H1 (cell line): ENCODE data around the gene RNASE4. TPM values are rescaled to one million over a fixed set of nuclear protein-coding genes. Genes with fewer than 3 reads are reported as not detected.

Source experiments
- CTCF ChIA-PET: fragments of 300-600 bp; sonication (Branson Sonifier 250); formaldehyde crosslinking; loops from one replicate; lab custom pipeline; 2021; ENCODE audit not compliant: partially characterized antibody; lab: Charles Lee
- POLR2A ChIA-PET: fragments of 300-600 bp; sonication (Branson Sonifier 250); formaldehyde crosslinking; loops from one replicate; lab custom pipeline; 2021; ENCODE audit warnings: inconsistent platforms; ENCODE audit not compliant: partially characterized antibody; lab: Charles Lee
- DNase-seq, 2 experiments: peaks; one replicate each; pipeline versions ENCODE4 v3.0.0 to v3.0.0-alpha.2; 2010 to 2022; ENCODE audit warnings: low spot score in 2 of 2, low read depth in 1 of 2, mixed read lengths in 1 of 2
- FAIRE-seq: peaks from 2 replicates; lab custom pipeline; 2011; peaks lifted over from hg19 to GRCh38; lab: Jason Lieb, UNC
- H2AFZ ChIP-seq: 2 replicates; pipeline ENCODE4 v1.8.1; 2012; ENCODE audit warnings: low read length, inconsistent platforms
- H2AK5ac ChIP-seq: 2 replicates; pipeline ENCODE4 v1.6.1; 2013; ENCODE audit warnings: low read depth, low read length
- H2BK120ac ChIP-seq: replicated peaks from 2 replicates; pipeline ENCODE3; 2013; ENCODE audit warnings: low read depth, low read length, inconsistent platforms
- H2BK12ac ChIP-seq: 2 replicates; pipeline ENCODE4 v1.6.1; 2013; ENCODE audit warnings: low read depth, low read length
- H2BK15ac ChIP-seq: 2 replicates; pipeline ENCODE4 v1.6.1; 2013; ENCODE audit warnings: low read length
- H2BK20ac ChIP-seq: 2 replicates; pipeline ENCODE4 v1.6.1; 2013; ENCODE audit warnings: low read length
- H2BK5ac ChIP-seq: 2 replicates; pipeline ENCODE4 v1.6.1; 2013; ENCODE audit warnings: low read depth, low read length
- H3K14ac ChIP-seq: 2 replicates; pipeline ENCODE4 v1.6.1; 2013; ENCODE audit warnings: inconsistent platforms; ENCODE audit not compliant: insufficient read length
- H3K18ac ChIP-seq: 2 replicates; pipeline ENCODE4 v1.6.1; 2013; ENCODE audit warnings: low read length; ENCODE audit errors: extremely low read depth
- H3K23ac ChIP-seq: 2 replicates; pipeline ENCODE4 v1.6.1; 2013; ENCODE audit warnings: inconsistent platforms; ENCODE audit not compliant: insufficient read length
- H3K23me2 ChIP-seq: 2 replicates; pipeline ENCODE4 v1.6.1; 2013; ENCODE audit warnings: low read depth, low read length
- H3K27ac ChIP-seq: 2 replicates; pipeline ENCODE4 v1.6.1; 2011; ENCODE audit warnings: low read depth, low read length, inconsistent platforms
- H3K27me3 ChIP-seq, 4 experiments: replicated peaks in 1 of 4; 1 replicate in 1 of 4; 2 replicates in 3 of 4; pipeline versions ENCODE4 v1.6.1 to v1.8.1; 2011 to 2013; ENCODE audit warnings: low read length in 3 of 4, mild to moderate bottlenecking in 3 of 4, inconsistent platforms in 2 of 4, mixed read lengths in 2 of 4, moderate library complexity in 1 of 4; ENCODE audit not compliant: control insufficient read depth in 3 of 4, insufficient read depth in 3 of 4; ENCODE audit errors: extremely low read depth in 1 of 4
- H3K36me3 ChIP-seq, 4 experiments: 2 replicates each; pipeline versions ENCODE4 v1.6.1 to v1.8.1; 2011 to 2013; ENCODE audit warnings: mild to moderate bottlenecking in 4 of 4, low read length in 3 of 4, moderate library complexity in 2 of 4, control low read depth in 1 of 4, inconsistent platforms in 1 of 4; ENCODE audit not compliant: insufficient read depth in 4 of 4, control insufficient read depth in 2 of 4
- H3K4ac ChIP-seq: replicated peaks from 2 replicates; pipeline ENCODE3; 2013; ENCODE audit warnings: low read length, low read depth, mixed read lengths, inconsistent platforms; ENCODE audit not compliant: insufficient read length
- H3K4me1 ChIP-seq, 4 experiments: replicated peaks in 1 of 4; 1 replicate in 1 of 4; 2 replicates in 3 of 4; pipeline versions ENCODE4 v1.6.1 to v1.8.1; 2011 to 2013; ENCODE audit warnings: low read length in 3 of 4, inconsistent platforms in 2 of 4, mixed read lengths in 1 of 4; ENCODE audit not compliant: insufficient read depth in 4 of 4, control insufficient read depth in 3 of 4
- H3K4me2 ChIP-seq, 2 experiments: 2 replicates each; pipeline versions ENCODE4 v1.6.1 to v1.8.1; 2011 to 2013; ENCODE audit warnings: low read depth in 2 of 2, low read length in 2 of 2, control low read depth in 1 of 2, inconsistent platforms in 1 of 2, mild to moderate bottlenecking in 1 of 2; ENCODE audit not compliant: insufficient read depth in 1 of 2
- H3K4me3 ChIP-seq, 4 experiments: fragments of 200-600, 300-600 bp in 1 of 4; sonication (generic), shearing (Covaris generic), sonication (Bioruptor Twin) in 1 of 4; 2 replicates each; pipeline versions ENCODE4 v1.5.1 to v1.8.1; 2011 to 2016; ENCODE audit warnings: low read length in 4 of 4, low read depth in 3 of 4, control low read depth in 2 of 4, inconsistent platforms in 2 of 4, mild to moderate bottlenecking in 2 of 4, mixed read lengths in 1 of 4, moderate library complexity in 1 of 4; ENCODE audit not compliant: insufficient read depth in 2 of 4; ENCODE audit errors: extremely low read depth in 1 of 4
- H3K56ac ChIP-seq: replicated peaks from 2 replicates; pipeline ENCODE3; 2013; ENCODE audit warnings: low read depth, mild to moderate bottlenecking, mixed read lengths, low read length, inconsistent platforms; ENCODE audit not compliant: insufficient read length
- H3K79me1 ChIP-seq: 2 replicates; pipeline ENCODE4 v1.6.1; 2013; ENCODE audit warnings: low read depth, low read length, control low read depth
- H3K79me2 ChIP-seq, 2 experiments: 2 replicates each; pipeline versions ENCODE4 v1.6.1 to v1.8.1; 2012 to 2013; ENCODE audit warnings: low read length in 2 of 2, mild to moderate bottlenecking in 2 of 2, inconsistent platforms in 1 of 2; ENCODE audit not compliant: insufficient read depth in 2 of 2, control insufficient read depth in 1 of 2
- H3K9ac ChIP-seq, 4 experiments: replicated peaks in 1 of 4; 1 replicate in 1 of 4; 2 replicates in 3 of 4; pipeline versions ENCODE4 v1.6.1 to v1.8.1; 2011 to 2013; ENCODE audit warnings: low read depth in 3 of 4, low read length in 3 of 4, control low read depth in 2 of 4, mild to moderate bottlenecking in 2 of 4, moderate library complexity in 2 of 4, inconsistent platforms in 1 of 4; ENCODE audit errors: extremely low read depth in 1 of 4
- H3K9me3 ChIP-seq, 2 experiments: 2 replicates each; pipeline versions ENCODE4 v1.6.1 to v1.8.1; 2012 to 2013; ENCODE audit warnings: mild to moderate bottlenecking in 2 of 2, moderate library complexity in 2 of 2, control low read depth in 1 of 2, inconsistent platforms in 1 of 2, low read depth in 1 of 2, low read length in 1 of 2, mixed read lengths in 1 of 2; ENCODE audit not compliant: insufficient read depth in 2 of 2
- H4K20me1 ChIP-seq, 2 experiments: replicated peaks in 1 of 2; 2 replicates each; pipeline versions ENCODE3 to v1.8.1; 2011 to 2013; ENCODE audit warnings: inconsistent platforms in 2 of 2, low read length in 2 of 2, mild to moderate bottlenecking in 1 of 2; ENCODE audit not compliant: insufficient read depth in 2 of 2, control insufficient read depth in 1 of 2
- H4K5ac ChIP-seq: 2 replicates; pipeline ENCODE4 v1.6.1; 2013; ENCODE audit warnings: low read length, low read depth, mixed read lengths, inconsistent platforms; ENCODE audit not compliant: insufficient read length
- H4K8ac ChIP-seq: 2 replicates; pipeline ENCODE4 v1.8.0; 2013; ENCODE audit warnings: mild to moderate bottlenecking, moderate library complexity, low read length, inconsistent platforms; ENCODE audit not compliant: insufficient read depth; ENCODE audit errors: extremely low read depth
- H4K91ac ChIP-seq: replicated peaks from 2 replicates; pipeline ENCODE3; 2013; ENCODE audit warnings: low read length, mixed read lengths, inconsistent platforms; ENCODE audit not compliant: insufficient read length
- CBX8 ChIP-seq: fragments of 300-800, 300-1000 bp; sonication (generic); IDR thresholded peaks from 2 replicates; pipeline ENCODE4 v1.7.1; 2016; ENCODE audit warnings: low read depth, low read length, borderline replicate concordance
- EP300 ChIP-seq, 2 experiments: IDR thresholded peaks; 1 replicate in 1 of 2; 2 replicates in 1 of 2; pipeline ENCODE4 v1.6.1; 2011 to 2012; ENCODE audit warnings: low read depth in 2 of 2, low read length in 2 of 2, mild to moderate bottlenecking in 2 of 2, borderline replicate concordance in 1 of 2, inconsistent platforms in 1 of 2, moderate library complexity in 1 of 2
- GTF2F1 ChIP-seq: IDR thresholded peaks from 2 replicates; pipeline ENCODE4 v1.6.1; 2012; ENCODE audit warnings: low read depth, low read length, improper control_type of control experiment, borderline replicate concordance
- HDAC2 ChIP-seq, 2 experiments: fragments of 300-600 bp in 1 of 2; sonication (generic) in 1 of 2; IDR thresholded peaks; 2 replicates each; pipeline ENCODE4 v1.6.1; 2011 to 2012; ENCODE audit warnings: low read depth in 2 of 2, low read length in 2 of 2, mild to moderate bottlenecking in 2 of 2, moderate library complexity in 2 of 2, borderline replicate concordance in 1 of 2, inconsistent platforms in 1 of 2
- KDM1A ChIP-seq: fragments of 200-600, 300-600 bp; sonication (generic); IDR thresholded peaks from 2 replicates; pipeline ENCODE4 v1.7.1; 2016; ENCODE audit warnings: mild to moderate bottlenecking, low read length, borderline replicate concordance
- KDM5A ChIP-seq: fragments of 200-600 bp; IDR thresholded peaks from 2 replicates; pipeline ENCODE4 v1.7.1; 2012; ENCODE audit warnings: mild to moderate bottlenecking, low read length, inconsistent platforms, mixed read lengths
- POLR2AphosphoS5 ChIP-seq: IDR thresholded peaks from 2 replicates; pipeline ENCODE4 v1.6.1; 2011; ENCODE audit warnings: low read depth, low read length
- RFX5 ChIP-seq: IDR thresholded peaks from 2 replicates; pipeline ENCODE4 v1.6.1; 2011; ENCODE audit warnings: low read depth, low read length, improper control_type of control experiment, borderline replicate concordance
- RNF2 ChIP-seq: fragments of 200-900, 300-1000 bp; sonication (generic); IDR thresholded peaks from 2 replicates; pipeline ENCODE4 v1.7.1; 2016; ENCODE audit warnings: borderline replicate concordance, low read depth, mild to moderate bottlenecking, antibody characterized with exemption, low read length; ENCODE audit not compliant: poor library complexity, severe bottlenecking; ENCODE audit errors: missing control alignments
- SAP30 ChIP-seq: fragments of 300-600 bp; sonication (generic); IDR thresholded peaks from 2 replicates; pipeline ENCODE4 v1.7.1; 2012; ENCODE audit warnings: low read length, moderate library complexity, mild to moderate bottlenecking, inconsistent platforms; ENCODE audit not compliant: insufficient read depth, insufficient replicate concordance
- SP2 ChIP-seq: IDR thresholded peaks from 2 replicates; pipeline ENCODE4 v1.6.1; 2012; ENCODE audit warnings: mild to moderate bottlenecking, low read length, inconsistent platforms
- YY1 ChIP-seq: IDR thresholded peaks from 2 replicates; pipeline ENCODE4 v1.6.1; 2011; ENCODE audit warnings: low read depth, mild to moderate bottlenecking, low read length
- WGBS, 2 experiments: shearing (Covaris generic) in 1 of 2; methylation state at CpG; one replicate each; pipeline versions ENCODE4 v1.1.6 to v1.1.7; 2013 to 2015; ENCODE audit warnings: low lambda C conversion rate in 2 of 2, mixed read lengths in 2 of 2, inconsistent platforms in 1 of 2, low coverage in 1 of 2, missing lambda C conversion rate in 1 of 2; ENCODE audit not compliant: insufficient replicate concordance in 2 of 2, insufficient coverage in 1 of 2, insufficient read length in 1 of 2; ENCODE audit errors: extremely low coverage in 1 of 2, missing lambda C conversion rate in 1 of 2; 5-methylcytosine and 5-hydroxymethylcytosine counted together
- polyA plus RNA-seq, 7 experiments: library from polyadenylated mRNA; depleted of rRNA in 3 of 7; stranded (reverse) in 5 of 7; unstranded in 2 of 7; fragments of >200 nt in 5 of 7; fragments of 200-250 nt in 2 of 7; gene quantifications; 1 replicate in 5 of 7; 2 replicates in 1 of 7; 4 replicates in 1 of 7; pipeline versions ENCODE4 v1.2.1 to v1.2.3, GENCODE V29; 2011 to 2013; ENCODE audit warnings: missing spikeins in 2 of 7, mixed read lengths in 2 of 7
- total RNA-seq: library from RNA; stranded (reverse); fragmentation: NEBNext Ultra II Directional; extraction: Animal tissue kit (Norgen Biotek cat#: 25700); gene quantifications from 2 replicates; pipeline ENCODE4 v1.2.1, GENCODE V29; 2021
- TF ChIP-seq, protein P1 (sequence below): IDR thresholded peaks from 2 replicates; pipeline ENCODE4 v1.6.1; 2012; ENCODE audit warnings: inconsistent platforms

RNASE4 gene
- total and polyA plus RNA-seq, 2 of the 8 experiments (the other 6 are each of a cell fraction or from before 2014, with no cell fraction given): 0.61 to 3.5 TPM

GRCh38 chr14:20720741-20721140 is 36.4 kb downstream of the RNASE4 start:
- Histone ChIP-seq H2BK15ac (no peak overlapping the region), H3K79me2 (no peaks in the 10 kb centered on the region), H4K20me1 (no peaks in the 10 kb centered on the region), H2BK5ac (no peak overlapping the region), H3K4ac (no peak overlapping the region), H4K8ac (no peak overlapping the region), H4K91ac (no peak overlapping the region), H3K79me1 (no peaks in the 10 kb centered on the region), H4K5ac (no peak overlapping the region), H2BK12ac (no peak overlapping the region), H3K27me3 (peaks cover 0 to 3% (median 0%) of the 10 kb centered on the region in 4 experiments; a peak in 1 of 7 replicates), H3K4me2 (no peak overlapping the region), H3K9ac (no peak overlapping the region), H3K4me3 (no peak overlapping the region), H2AFZ (no peak overlapping the region), H3K14ac (no peak overlapping the region), H3K18ac (no peak overlapping the region), H2BK120ac (no peak overlapping the region), H3K23ac (no peak overlapping the region), H3K56ac (no peak overlapping the region), H2BK20ac (no peak overlapping the region), H2AK5ac (no peak overlapping the region), H3K9me3 (no peaks in the 10 kb centered on the region), H3K27ac (no peak overlapping the region), H3K23me2 (no peaks in the 10 kb centered on the region), H3K4me1 (no peaks in the 10 kb centered on the region), H3K36me3 (no peaks in the 10 kb centered on the region)
- 90% methylated on average over 6 of the region's 6 CpGs; no CpG with 5 or more reads in 1 of the 2 experiments for WGBS, 2 experiments
- DNase-seq (no peak), FAIRE-seq (no peak)
- ChIA-PET CTCF (interaction anchor here (0.7 to 1.4 kb wide), 3 partner anchors 10 to 643 kb away, joined by 3 to 9 read pairs (median 3); no protein-coding TSS in a partner anchor), POLR2A (no interaction called here)
- TF ChIP-seq POLR2AphosphoS5 (no peak), EP300 (IDR thresholded peaks at IDR 0.05; ENCODE audit: borderline replicate concordance in 1 of 2, low read depth in 2 of 2, low read length in 2 of 2) (no peak), RNF2 (no peak), KDM1A (no peak), HDAC2 (IDR thresholded peaks at IDR 0.05; ENCODE audit: borderline replicate concordance in 1 of 2, low read depth in 2 of 2, low read length in 2 of 2) (no peak), CBX8 (no peak), SP2 (no peak), YY1 (no peak), GTF2F1 (no peak), RFX5 (no peak), KDM5A (no peak), SAP30 (no peak)
- TF ChIP-seq, protein P1, sequence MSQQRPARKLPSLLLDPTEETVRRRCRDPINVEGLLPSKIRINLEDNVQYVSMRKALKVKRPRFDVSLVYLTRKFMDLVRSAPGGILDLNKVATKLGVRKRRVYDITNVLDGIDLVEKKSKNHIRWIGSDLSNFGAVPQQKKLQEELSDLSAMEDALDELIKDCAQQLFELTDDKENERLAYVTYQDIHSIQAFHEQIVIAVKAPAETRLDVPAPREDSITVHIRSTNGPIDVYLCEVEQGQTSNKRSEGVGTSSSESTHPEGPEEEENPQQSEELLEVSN: no peak
